T-helper 17 cell (primary cell): ENCODE results near the gene COPS9. TPM values are rescaled to one million over a fixed set of nuclear protein-coding genes. Genes with fewer than 3 reads are reported as not detected.

Source experiments
- ATAC-seq: fragments of 150-1000 bp; cut with Tn5 transposase; 2 replicates; pipeline ENCODE4 v1.10.0; 2021; ENCODE audit warnings: mild to moderate bottlenecking, moderate library complexity
- DNase-seq, 3 donors: peaks; one replicate each; pipeline versions ENCODE4 v3.0.0 to v3.0.0-alpha.2; 2020 to 2021
- H3K9me3 ChIP-seq: one replicate; pipeline ENCODE4 v1.7.0; 2013; ENCODE audit warnings: low read length, mild to moderate bottlenecking; ENCODE audit not compliant: control insufficient read depth, poor library complexity, severe bottlenecking
- H3K27ac Mint-ChIP-seq: one replicate; pipeline ENCODE4 v1.8.0; 2022; ENCODE audit warnings: mild to moderate bottlenecking, moderate library complexity, mixed read lengths
- H3K27me3 Mint-ChIP-seq: one replicate; pipeline ENCODE4 v1.8.0; 2022; ENCODE audit warnings: mixed read lengths
- H3K36me3 Mint-ChIP-seq: one replicate; pipeline ENCODE4 v1.8.0; 2022; ENCODE audit warnings: low read depth, mixed read lengths
- H3K4me1 Mint-ChIP-seq: one replicate; pipeline ENCODE4 v1.8.0; 2022; ENCODE audit warnings: mild to moderate bottlenecking, mixed read lengths
- H3K4me3 Mint-ChIP-seq: one replicate; pipeline ENCODE4 v1.8.0; 2022; ENCODE audit warnings: mild to moderate bottlenecking, moderate library complexity, mixed read lengths
- total RNA-seq, 4 donors: library from RNA in 2 of 4; stranded (reverse) in 2 of 4; gene quantifications; one replicate each; pipeline ENCODE4 v1.2.3 and lab custom pipeline; 2022 to 2026

The COPS9 gene
- total RNA-seq, 2 donors from 2014 or later = 65.0 to 74.0 TPM

DNA sequence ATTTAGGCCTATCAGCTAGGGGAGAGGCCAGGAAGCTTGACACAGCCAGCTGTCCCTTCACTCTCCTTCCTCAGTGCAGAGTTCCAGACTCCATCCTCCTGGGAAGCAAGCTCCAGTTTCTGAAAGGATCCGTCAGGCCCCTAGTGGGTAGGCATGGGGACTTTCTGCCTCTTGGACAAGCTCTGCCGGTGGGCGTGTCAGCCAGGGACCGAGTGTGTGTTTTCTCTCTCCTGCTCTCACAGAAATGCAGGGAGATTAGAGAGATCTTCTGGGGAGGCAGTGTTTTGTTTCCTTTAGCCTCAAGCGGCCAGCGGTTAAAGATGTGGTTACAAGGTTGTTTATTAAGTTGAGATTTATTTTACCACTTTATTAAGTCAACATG is 34.2 kb upstream of the COPS9 start:
- peaks cover 33% of the 10 kb centered on the region for H3K27me3 Mint-ChIP-seq
- no peak overlapping the region for H3K4me3 Mint-ChIP-seq
- no peak for DNase-seq
- H3K9me3 ChIP-seq = no peaks in the 10 kb centered on the region
- H3K36me3 Mint-ChIP-seq = peaks cover 2% of the 10 kb centered on the region
- H3K4me1 Mint-ChIP-seq = no peaks in the 10 kb centered on the region
- H3K27ac Mint-ChIP-seq = no peak overlapping the region
- no peak for ATAC-seq

DNA sequence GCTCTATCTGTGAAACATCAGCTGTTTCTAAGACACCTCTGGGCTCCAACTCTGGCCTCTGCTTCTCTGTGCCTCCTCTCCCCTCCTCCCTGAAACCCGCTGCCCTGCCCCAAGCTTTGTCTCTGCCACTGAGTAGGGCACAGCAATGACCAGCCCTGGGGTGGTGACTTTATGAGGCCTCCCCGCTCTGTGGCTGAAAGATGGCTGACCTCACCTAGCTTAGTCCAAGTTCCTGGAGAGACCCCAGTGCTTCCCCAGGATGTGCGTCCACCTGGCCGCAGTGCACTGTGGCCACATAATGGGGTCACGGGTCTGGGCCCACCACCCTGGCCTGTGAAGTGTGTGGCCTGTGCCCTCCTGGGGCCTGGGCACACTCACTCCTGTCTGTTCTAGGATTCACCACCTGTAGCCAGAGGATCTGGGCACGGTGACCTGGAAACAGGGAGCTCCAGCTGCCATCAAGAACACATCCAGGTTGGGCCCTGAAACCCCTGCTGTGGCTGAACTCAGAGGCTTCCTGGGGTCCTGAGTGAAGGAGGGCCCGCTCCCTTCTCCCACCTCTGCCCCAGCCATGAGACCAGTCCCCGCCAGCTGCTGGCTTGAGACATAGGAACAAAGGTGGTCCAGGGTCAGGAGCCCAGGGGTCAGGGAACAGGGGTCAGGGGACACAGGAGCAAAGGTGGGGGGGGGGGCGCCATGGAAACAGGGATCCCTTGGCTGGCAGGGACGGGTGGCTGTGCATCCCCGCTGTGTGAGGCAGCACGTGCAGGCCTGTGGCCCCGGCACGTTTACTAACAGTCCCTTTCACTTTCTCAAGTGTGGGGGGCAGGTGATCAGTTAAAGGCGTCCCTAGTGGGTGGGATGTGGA is 33.6 kb upstream of the COPS9 start:
- DNase-seq = no peak
- Mint-ChIP-seq H3K4me1 (no peaks in the 10 kb centered on the region), H3K4me3 (no peak overlapping the region), H3K27me3 (peaks cover 33% of the 10 kb centered on the region), H3K27ac (no peak overlapping the region), H3K36me3 (peaks cover 2% of the 10 kb centered on the region)
- no peaks in the 10 kb centered on the region for H3K9me3 ChIP-seq
- ATAC-seq = no peak

DNA sequence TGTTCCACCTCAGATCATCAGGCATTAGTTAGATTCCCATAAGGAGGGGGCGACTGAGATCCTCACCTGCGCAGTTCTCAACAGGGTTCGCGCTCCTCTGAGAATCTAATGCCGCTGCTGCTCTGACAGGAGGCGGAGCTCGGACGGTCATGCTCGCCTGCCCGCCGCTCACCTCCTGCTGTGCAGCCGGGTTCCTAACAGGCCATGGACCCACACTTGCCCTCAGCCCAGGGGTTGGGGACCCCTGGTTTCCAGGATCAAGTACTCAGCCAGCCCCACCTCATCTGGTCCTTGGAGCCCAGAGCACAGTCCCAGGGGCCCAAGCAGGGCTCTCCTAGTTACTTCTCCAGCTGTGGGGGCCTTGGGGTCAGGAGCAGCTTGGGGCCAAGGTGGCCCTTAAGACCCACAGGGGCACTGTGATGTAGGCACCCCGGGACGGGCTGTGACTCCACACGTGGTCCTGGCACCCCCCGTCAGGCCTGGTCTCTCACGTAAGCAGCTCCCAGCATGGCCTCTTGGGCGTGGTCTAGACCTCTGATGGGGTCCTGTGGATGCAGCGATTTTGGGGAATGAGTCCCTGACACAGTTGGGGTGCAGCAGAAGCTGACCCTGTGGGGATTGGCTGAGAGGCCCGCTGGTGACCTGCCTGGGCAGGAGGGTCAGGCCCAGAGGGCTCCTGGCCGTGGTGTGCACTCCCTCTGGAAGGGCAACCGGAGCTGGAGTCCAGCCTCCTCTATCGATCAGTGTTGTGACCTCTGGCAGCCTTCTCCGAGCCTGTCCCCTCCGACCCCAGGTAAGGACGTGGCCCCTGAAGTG is 32.6 kb upstream of the COPS9 start:
- H3K27me3 Mint-ChIP-seq = peaks cover 26% of the 10 kb centered on the region
- H3K27ac Mint-ChIP-seq = no peak overlapping the region

DNA sequence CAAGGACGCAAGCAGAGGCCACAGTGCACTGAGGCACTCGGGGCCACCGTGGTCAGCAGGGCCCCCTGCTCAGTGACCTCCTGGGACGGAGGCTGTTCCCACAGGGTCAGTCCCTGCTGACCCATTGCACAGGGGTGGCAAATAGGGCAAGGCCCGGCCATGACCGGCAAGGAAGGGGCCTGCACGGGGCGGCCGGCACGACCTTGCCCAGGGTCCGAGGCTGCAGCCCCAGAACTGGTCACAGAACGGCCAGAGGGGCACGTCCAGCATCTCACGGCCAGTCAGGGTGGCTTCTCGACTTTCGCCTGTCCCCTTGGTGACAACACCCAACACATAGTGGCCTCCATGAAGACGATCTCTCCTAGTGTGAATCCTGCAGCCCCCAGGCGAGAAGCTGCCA is 31.9 kb upstream of the COPS9 start:
- H3K27me3 Mint-ChIP-seq = peaks cover 26% of the 10 kb centered on the region
- no peaks in the 10 kb centered on the region for H3K9me3 ChIP-seq
- ATAC-seq (no peak), DNase-seq (no peak)
- H3K4me3 Mint-ChIP-seq = no peak overlapping the region
- H3K36me3 Mint-ChIP-seq = no peaks in the 10 kb centered on the region
- H3K27ac Mint-ChIP-seq = no peak overlapping the region
- H3K4me1 Mint-ChIP-seq = no peaks in the 10 kb centered on the region

More for the DNA sequence above, 32.6 kb upstream of the COPS9 start:
- Mint-ChIP-seq H3K36me3 (no peaks in the 10 kb centered on the region), H3K4me3 (no peak overlapping the region), H3K4me1 (no peaks in the 10 kb centered on the region)
- H3K9me3 ChIP-seq = no peaks in the 10 kb centered on the region
- DNase-seq = no peak
- no peak for ATAC-seq

DNA sequence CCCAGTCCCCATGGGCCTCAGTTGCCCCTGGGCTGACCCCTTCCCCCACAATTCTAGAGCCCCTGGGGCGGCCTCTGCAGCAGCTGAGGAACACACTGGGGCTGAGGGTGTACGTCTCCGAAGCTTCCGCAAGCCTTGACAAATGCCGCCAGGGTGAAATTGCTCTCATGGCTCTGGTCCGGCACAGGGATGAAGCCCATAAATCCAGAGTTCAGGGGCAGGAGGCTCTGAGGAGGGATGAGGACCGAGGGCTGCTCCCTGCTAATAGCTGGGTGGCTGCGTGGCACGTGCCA is 31.4 kb upstream of the COPS9 start:
- H3K4me3 Mint-ChIP-seq = no peak overlapping the region
- no peaks in the 10 kb centered on the region for H3K36me3 Mint-ChIP-seq
- H3K27me3 Mint-ChIP-seq = peaks cover 30% of the 10 kb centered on the region
- no peak for ATAC-seq
- H3K9me3 ChIP-seq = no peaks in the 10 kb centered on the region
- no peak for DNase-seq
- H3K4me1 Mint-ChIP-seq = no peaks in the 10 kb centered on the region
- H3K27ac Mint-ChIP-seq = no peak overlapping the region

DNA sequence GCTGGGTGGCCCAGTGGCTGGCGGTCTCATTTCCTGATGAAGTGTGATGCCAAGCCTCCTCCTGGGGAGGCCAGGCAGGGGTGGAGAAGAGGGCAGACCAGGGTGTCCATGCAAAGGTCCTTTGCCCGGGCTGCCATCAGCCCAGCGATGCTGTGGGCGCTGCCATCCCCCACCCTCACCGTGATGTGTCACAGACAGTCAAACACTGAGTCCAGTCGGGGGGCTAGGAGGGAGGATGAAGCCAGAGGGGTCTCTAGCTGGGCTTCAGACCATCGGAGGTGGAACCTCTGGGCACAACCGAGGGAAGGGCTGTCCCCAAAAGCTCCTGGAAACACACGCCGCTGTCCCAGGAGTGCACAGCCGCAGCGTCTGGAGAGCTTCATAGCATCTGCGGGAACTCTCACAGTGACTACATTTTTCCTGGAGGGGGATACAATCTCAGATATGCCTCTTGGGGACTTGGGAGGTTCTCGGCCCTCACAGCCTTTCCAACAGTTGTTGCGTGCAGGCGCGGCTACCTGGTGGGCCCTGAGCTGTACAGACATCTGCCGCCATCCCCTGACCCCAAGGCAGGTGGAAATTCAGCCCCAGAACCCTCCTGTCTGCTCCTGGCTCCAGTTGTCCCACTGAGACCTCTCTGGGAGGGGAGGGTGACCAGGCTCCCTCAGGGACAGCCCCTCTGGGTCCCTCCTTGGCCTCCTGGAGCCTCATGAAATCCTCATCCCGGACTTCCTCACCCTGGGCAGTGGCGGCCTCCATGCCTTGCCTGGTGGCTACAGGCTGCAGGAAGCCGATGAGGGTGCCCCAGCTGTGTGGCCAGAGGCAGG is 30.9 kb upstream of the COPS9 start:
- Mint-ChIP-seq H3K27me3 (peaks cover 36% of the 10 kb centered on the region), H3K36me3 (no peaks in the 10 kb centered on the region), H3K27ac (no peak overlapping the region), H3K4me1 (no peaks in the 10 kb centered on the region), H3K4me3 (no peak overlapping the region)
- ATAC-seq = no peak
- H3K9me3 ChIP-seq = no peaks in the 10 kb centered on the region
- no peak for DNase-seq

DNA sequence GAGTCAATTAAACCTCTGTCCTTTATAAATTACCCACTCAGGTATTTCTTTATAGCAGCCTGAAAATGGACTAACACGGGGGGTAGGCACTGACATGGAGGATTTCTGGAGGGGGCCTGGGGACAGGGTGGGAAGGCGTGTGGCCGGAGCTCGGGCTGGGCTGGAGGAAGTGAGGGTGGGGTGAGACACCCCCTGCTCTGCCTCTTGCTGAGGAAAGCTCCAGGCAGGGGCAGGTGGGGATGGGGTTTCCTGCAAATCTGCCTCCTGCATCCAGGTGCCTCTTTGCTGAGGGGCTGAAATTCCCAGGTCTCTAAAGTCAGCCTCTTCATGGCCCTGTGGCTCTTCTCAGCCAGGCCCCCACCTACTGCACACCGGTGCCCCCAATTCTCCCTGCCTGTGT is 30.1 kb upstream of the COPS9 start:
- no peak for DNase-seq
- Mint-ChIP-seq H3K36me3 (no peaks in the 10 kb centered on the region), H3K27ac (no peak overlapping the region), H3K4me1 (no peaks in the 10 kb centered on the region), H3K27me3 (peaks cover 35% of the 10 kb centered on the region), H3K4me3 (no peak overlapping the region)
- no peaks in the 10 kb centered on the region for H3K9me3 ChIP-seq
- ATAC-seq = no peak

DNA sequence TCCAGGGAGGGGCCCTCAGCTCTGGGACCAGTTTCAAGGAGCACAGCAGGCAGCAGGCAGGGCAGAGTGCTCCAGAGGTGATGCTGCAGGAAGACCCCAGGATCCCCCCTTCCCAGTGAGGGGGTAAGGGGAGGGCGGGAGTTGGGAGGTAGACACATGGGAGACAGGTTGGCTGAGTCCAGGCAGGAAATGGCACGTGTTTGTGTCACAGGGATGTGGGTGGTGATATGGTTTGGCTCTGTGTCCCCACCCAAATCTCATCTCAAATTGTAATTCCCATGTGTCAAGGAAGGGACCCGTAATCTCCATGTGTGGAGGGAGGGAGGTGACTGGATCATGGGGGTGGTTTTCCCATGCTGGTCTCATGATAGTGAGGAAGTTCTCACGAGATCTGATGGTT is 29.6 kb upstream of the COPS9 start:
- Mint-ChIP-seq H3K27me3 (peaks cover 35% of the 10 kb centered on the region), H3K36me3 (no peaks in the 10 kb centered on the region)
- no peak for DNase-seq

DNA sequence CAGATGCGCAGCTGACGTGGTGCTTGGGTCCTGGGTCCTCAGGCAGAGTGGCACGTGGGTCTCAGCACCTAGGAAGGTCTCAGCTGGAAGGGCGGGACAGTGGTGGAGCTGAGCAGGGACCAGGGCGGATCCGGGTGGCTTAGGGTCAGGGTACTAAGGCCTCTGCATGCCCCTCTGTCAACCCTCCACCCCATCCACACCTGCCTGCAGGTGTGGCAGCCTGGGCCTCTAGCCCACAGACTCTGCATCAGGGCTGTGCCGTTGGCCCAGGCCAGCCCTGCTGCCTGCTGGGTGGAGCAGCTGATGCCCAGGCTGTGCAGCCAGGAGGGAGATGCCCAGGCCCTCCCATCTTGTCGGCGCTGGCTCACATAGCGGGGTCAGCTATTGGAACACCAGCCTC is 28.9 kb upstream of the COPS9 start:
- Mint-ChIP-seq H3K27ac (no peak overlapping the region), H3K4me3 (no peak overlapping the region), H3K36me3 (no peaks in the 10 kb centered on the region), H3K27me3 (peaks cover 42% of the 10 kb centered on the region), H3K4me1 (no peaks in the 10 kb centered on the region)
- ATAC-seq (no peak), DNase-seq (no peak)
- no peaks in the 10 kb centered on the region for H3K9me3 ChIP-seq

More for the DNA sequence above, 29.6 kb upstream of the COPS9 start:
- Mint-ChIP-seq H3K4me1 (no peaks in the 10 kb centered on the region), H3K4me3 (no peak overlapping the region), H3K27ac (no peak overlapping the region)
- H3K9me3 ChIP-seq = no peaks in the 10 kb centered on the region
- no peak for ATAC-seq

DNA sequence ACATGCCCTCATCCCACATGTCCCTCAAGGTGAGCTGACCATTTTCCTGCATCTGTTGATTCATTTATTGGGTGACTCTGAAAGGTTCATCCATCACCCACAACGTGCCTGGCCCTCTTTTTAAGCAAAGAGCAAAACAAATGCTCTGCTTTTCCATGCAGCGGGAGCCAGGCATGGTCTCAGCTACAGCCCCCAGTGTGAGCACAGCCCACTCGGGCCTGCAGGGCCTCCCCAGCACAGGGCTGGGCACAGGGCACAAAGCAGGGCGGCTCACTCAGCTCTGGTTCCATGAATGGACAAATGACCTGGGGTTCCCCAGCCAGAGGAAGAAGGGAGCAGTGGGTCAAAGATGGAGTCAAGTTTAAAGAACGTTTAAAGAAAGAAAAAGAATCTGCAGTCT is 28.5 kb upstream of the COPS9 start:
- no peaks in the 10 kb centered on the region for H3K9me3 ChIP-seq
- DNase-seq = no peak
- Mint-ChIP-seq H3K36me3 (no peaks in the 10 kb centered on the region), H3K27me3 (peaks cover 42% of the 10 kb centered on the region), H3K27ac (no peak overlapping the region), H3K4me1 (no peaks in the 10 kb centered on the region), H3K4me3 (no peak overlapping the region)
- no peak for ATAC-seq

DNA sequence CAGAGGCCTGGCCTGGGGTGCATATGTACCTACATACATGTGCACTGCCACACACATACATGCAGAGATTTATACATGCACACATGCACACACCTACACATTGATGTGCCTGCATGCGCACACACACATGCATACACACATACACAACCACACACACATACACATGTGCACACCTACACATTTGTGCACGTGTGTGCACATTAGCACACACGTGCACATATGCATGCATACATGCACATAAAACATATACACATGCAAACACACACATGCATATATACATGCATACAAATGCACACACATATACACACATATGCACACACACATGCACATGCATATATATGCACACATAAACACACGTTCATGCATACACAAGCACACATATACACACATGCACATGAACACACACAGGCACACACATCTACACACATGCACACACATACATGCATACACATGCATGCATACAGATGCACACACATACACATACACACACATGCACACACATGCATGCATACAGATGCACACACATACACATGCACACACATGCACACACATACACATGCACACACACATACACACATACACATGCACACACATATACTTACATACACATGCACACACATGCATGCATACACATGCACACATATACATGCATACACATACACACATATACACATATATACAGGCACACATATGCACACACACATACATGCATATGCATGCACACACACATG is 27.9 kb upstream of the COPS9 start:
- H3K9me3 ChIP-seq = no peaks in the 10 kb centered on the region
- ATAC-seq = no peak
- Mint-ChIP-seq H3K36me3 (no peaks in the 10 kb centered on the region), H3K4me3 (no peak overlapping the region), H3K4me1 (no peaks in the 10 kb centered on the region), H3K27ac (no peak overlapping the region), H3K27me3 (peaks cover 39% of the 10 kb centered on the region)
- no peak for DNase-seq

DNA sequence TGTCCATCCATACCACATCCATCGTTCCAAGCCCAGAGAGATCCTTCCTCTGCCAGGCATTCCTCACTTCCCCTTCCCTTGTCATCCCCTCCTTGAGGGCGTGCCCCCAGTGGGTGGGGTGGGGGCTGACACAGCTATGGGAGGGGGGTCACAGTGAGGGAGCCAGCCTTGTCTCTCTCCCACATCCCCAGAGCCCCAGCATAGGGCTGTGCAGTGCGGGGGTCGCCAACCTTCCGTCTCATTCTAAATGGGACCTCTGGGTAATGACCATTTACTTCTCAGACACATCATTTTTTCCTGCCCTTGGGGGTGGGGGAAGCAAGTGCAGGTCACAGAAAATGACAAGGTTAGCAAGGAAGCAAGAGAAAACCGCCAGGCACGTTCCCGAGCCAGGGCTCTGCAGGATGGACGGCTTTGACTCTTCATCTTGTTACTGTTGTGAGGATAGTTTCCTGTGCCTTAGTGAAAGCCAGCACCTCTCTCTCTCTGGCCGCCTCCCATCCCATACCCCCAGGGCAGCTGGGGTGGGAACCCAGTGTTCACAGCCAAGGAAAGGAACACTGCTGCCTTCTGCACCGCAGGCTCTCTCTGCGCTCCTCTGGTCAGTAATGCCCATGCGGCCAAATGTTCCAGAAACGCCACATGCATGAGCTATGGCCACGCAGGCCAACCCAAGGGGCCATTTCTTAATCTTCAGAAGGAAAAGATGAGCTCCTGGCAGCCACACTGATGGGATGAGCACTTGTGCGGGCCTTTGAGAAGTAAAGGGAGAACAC is 27.0 kb upstream of the COPS9 start:
- H3K27ac Mint-ChIP-seq = no peak overlapping the region

More for the DNA sequence above, 27.0 kb upstream of the COPS9 start:
- ATAC-seq (no peak), DNase-seq (no peak)
- no peaks in the 10 kb centered on the region for H3K4me1 Mint-ChIP-seq
- peaks cover 35% of the 10 kb centered on the region for H3K27me3 Mint-ChIP-seq
- H3K9me3 ChIP-seq = no peaks in the 10 kb centered on the region
- no peak overlapping the region for H3K4me3 Mint-ChIP-seq
- H3K36me3 Mint-ChIP-seq = no peaks in the 10 kb centered on the region
